ENCODE measurements around the gene FOXC1.

FOXC1 gene

DNA sequence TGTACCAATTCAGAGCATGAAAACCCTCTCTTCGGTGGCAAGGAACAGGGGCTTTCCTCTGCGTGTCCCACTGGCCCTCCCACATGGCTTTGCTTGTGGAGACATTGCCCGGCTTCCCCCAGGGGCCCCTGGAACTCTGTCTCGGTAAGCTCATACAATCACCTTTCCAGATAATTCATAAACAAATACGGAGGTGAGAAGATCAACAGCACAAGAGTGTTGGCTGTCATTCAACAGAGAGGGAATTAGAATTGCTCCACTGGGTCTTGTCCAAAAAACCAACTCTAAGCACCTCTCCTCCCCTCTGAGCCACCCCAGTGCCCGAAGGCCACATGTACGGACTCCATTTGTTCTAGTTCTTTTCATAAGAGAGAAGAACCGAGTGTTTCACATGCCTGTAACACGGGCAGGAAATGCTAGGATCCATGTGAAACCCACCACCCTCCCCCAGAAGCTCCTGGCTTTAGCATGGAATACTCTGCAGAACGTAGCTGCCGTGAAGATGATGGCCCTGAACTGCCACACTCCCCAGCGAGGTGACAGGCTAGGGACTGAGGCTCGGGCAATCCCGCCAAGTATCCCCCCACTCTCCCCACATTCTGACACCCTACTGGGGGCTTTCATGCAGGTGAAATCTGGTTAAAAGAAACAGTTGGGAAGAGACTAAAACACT is 24.6 kb upstream of the FOXC1 start:
- DNase-seq (ENCODE audit: low read depth): no peak

DNA sequence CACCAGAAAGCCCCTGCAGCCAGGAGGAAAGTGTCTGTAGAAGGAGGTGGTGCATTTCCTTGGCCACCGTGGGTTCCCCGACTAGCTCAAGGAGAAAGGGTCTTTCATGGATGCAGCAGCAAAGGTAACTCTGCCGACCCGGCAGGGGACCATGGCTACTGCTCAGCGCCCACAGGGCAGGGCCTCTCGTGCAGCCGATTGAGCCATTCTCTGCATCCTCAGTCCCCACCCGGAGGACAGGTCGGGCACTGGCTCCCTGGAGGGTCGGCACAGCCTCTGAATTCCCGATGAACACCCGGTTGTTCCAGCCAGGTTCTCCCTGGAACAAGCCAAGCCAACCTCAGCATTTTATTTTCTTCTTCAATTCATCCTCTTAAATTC is 24.1 kb upstream of the FOXC1 start:
- DNase-seq (ENCODE audit: low read depth): no peak

DNA sequence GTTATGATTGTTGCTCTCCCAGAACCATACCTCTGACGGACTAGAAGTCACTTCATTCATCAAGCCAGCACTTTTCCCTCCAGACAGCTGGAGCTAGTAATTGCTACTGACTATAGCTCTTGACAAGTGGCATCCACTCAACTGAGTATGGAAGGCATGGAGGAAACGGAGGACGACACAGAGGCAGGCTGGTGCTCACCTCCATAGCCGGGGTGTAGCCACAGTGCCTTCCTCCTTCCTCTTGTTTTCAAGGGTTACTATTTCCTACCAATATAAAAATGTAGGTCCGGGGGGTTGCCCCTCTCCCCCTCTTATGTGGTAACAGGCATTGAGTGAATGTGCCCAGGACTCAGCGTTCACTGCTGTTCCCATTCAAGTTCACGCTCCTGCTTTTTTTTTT is 23.5 kb upstream of the FOXC1 start:
- DNase-seq (ENCODE audit: low read depth): no peak

DNA sequence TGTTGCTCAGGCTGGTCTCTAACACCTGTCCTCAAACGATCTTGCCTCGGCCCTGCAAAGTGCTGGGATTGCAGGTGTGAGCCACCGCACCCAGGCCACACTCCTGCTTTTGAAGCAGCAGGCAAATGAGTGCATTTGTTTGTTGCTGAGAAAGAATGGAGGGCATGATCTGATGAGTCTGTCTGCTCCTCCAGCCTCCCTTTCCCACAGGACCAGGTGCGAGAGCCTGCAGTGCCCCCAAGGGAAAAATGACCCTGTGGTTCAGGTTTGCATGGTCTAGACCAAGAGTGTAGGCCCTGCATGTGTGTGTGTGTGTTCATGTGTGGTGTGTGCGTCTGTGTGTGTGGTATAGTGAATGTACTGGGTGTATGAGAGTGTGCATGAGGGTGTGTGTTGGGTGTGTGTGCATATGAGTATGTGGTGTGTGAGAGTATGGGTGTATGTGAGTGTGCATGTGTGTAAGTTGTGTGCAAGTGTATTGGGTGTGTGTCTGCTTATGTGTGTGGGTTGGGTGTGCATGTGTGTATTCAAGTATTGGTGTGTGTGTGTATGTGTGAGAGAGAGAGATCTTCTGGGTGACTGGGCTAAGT is 22.8 kb upstream of the FOXC1 start:
- DNase-seq (ENCODE audit: low read depth): no peak

DNA sequence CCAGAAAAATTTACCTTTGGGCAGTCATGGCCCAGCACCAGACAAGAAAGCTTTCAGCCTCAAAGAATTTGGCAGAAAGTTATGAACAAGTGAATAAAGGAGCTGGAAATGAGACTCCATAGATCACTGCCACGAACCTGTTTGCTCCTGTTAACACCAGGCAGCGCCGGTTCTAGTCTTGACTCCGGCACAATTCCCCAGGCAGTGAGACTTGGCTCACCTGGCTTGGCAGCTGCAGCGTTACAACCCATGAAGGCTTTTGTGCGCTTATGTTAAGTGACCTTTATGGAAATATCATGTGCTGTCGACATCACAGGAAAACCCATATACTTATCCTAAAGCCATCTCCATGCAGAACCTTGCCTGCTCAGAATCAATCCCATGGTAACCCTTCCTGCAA is 22.2 kb upstream of the FOXC1 start:
- no peak for DNase-seq (ENCODE audit: low read depth)

DNA sequence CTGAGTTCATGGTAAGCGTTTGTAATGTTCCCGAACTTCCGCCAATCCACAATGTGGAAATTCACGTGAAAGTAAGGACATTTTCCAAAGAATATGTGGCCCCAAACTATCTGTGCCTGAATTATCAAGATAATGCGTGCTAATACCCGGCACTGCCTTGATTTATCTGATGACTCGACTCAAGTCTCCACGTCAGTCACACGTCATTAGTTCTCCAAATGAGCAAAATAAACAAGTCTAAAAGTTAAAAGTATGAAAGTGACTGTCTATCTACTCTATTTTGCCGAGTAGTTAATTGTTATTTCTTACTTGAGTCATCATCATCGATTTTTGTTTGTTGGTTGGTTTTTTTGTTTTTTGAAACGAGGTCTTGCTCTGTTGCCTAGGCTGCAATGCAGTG is 21.7 kb upstream of the FOXC1 start:
- no peak for DNase-seq (ENCODE audit: low read depth)

DNA sequence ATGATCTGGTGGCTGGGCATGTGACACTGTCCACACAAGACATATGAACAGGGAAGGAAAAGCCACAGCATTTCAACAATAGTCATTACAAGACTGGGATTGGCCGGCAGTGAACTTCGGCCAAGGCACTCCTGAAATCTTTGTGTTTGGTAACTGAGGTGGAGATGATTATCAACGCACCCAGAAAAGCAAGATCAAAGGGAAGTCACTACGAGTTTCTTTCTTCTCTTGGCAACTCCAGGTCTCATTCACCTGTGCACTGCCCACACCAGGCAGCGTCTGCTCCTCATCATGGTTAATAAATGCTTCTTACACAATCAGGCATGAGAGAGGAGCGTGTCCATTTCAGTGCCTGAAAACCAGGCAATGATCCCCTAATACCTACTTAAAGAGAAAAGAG is 20.5 kb upstream of the FOXC1 start:
- DNase-seq (ENCODE audit: low read depth): no peak

DNA sequence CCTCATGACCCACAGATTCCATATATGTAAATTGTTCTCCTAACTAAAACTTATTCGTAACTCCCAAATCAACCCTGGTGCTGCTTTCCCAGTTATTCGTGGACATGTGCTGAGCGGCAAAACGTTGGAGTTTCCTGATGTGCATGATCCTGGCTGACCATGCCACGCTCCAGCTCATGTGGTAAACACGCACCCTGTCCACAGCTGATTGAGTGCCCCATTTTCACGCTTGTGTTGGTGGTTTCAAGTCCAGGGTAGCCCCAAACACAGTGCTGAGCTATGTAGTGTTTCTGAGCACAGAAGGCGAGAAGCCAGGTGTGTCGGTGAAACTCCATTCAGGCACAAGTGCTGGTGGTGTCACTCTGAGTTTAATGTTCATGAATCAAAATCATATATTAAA is 19.1 kb upstream of the FOXC1 start:
- DNase-seq (ENCODE audit: low read depth): no peak

DNA sequence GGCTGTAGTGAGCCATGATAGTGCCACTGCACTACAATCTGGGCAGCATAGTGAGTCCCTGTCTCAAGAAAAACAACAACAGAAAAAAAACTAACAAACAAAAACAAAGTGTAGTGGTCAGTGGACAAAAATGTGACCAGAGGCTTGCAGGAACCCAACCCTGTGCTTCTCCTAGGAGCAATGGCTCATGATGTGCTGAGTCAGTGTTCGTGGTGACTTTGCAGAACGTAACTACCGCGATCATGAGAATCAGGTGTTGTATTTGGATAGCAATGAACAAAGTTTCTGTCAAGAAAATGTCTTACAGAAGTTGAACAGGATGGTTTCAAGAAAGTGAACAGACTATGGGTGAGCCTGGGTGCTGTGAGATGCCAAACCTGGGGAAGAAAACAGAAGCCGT is 18.5 kb upstream of the FOXC1 start:
- no peak for DNase-seq (ENCODE audit: low read depth)

DNA sequence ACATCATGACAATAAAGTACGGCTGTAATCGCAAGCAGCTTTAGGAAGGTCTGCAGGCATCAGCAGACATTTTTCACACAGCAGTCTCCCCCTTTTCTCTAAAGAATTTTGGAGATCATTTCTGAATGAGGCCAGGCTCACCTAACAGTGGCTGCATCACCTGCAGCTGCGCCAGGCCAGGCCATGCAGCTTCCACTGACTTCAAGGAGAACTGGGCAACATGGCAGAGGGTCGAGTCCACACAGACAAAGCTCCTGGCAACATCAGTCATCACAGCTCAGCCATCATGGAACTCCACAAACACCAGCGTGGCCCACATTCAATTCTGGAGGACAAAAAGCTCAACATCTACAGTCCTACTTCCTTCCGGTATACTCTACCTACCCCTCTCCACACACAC is 17.8 kb upstream of the FOXC1 start:
- no peak for DNase-seq (ENCODE audit: low read depth)

DNA sequence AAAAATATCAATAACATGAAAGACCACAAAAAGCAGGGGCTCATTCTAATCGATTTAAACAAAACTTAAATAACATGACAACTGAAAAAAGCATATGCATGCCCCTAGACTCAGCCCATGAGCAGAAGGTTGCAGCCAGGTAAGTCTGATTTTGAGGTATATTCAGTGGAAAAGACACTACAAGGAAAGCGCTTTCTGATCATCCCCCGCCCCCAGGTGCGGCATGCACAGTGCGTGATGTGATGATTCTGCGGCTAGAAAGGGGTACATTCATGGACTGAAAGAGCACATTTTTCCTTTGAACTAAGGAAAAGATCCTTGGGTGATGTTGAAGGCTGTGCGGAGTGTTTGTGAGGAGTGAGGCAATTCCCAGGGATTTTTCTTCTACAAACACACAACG is 16.9 kb upstream of the FOXC1 start:
- no peak for DNase-seq (ENCODE audit: low read depth)

DNA sequence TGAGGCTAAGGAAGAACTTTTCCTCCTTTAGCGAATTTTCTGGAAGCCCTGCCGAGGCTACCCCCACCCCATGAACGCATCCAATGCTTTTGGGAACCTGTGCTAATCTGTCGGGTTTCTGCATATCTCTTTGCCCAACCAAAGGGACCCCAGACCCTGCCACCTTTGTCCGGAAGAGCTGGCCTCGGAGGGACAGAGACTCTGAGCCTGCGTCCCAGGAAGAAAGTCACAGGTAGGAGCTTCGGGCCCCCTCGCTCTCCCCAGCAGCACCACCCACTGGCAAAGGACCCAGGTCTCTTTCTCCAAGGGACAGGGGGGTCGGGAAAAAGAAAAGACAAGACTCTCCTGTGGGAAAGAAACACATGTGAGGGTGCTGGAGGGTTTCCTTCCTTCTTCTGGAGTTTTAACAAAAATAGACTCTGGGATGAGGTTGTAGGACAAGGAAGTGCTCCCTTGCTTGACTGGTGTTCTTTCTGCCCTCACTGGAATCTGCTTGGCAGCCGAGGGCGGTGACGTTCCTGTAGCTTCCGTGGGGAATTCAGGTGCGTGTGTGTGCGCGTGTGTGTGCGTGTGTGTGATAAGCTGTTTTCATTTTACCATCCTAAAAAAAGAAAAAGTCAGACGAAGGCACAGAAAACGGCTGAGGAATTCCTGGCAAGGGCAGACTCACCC is 16.3 kb upstream of the FOXC1 start:
- DNase-seq (ENCODE audit: low read depth): no peak

DNA sequence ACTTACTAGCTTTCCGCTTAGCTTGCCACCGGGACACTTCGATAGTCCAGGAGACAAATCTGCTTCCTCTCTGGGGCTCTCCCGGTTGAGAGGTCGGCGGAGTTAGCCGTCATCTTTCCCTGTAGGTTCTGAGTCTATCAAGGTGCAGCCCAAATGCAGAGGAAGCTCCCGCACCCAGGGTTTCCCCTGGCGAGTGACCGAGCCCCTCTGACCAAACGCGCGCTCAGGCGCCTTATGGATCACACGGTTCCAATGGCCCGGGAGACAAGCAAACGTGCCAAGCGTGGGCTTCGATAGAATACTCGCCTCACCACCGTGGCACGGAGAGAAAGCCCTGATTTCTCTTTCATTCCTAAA is 15.8 kb upstream of the FOXC1 start:
- no peak for DNase-seq (ENCODE audit: low read depth)

DNA sequence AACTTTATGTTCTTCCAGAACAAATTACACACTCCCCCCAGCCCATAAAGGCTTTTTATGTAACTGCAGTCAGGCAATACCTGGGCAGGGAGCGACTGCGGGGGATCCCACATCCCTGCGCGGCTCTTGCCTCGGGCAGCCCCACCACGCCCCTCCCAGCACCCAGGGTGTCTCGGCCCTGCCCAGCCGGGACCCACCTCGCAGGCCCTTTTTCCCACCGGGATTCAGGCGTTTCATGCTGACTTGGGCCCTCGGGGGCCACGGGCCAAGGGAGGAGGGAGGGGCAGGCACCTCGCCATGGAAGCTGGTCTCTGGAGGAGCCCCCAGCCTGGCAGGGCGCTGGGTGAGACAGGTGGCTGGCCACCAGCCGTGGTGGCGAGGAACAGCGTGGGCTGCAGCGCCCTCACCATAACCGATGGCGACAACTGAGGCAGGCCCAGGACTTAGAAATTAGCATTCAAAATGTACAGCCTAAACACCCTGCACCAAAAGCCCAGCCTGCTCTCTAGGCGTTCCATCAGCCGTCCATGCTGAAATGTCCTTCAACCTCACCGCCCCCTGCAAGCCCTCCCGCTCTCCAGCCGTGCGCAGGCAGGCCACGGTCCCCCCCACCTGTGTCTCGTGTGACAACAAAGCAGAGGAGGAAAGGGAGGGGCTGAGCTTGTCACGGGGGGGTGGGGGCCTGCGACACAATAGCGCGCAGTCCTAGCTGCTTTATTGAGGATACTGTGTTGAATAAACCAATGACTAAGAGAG is 15.1 kb upstream of the FOXC1 start:
- no peak for DNase-seq (ENCODE audit: low read depth)

DNA sequence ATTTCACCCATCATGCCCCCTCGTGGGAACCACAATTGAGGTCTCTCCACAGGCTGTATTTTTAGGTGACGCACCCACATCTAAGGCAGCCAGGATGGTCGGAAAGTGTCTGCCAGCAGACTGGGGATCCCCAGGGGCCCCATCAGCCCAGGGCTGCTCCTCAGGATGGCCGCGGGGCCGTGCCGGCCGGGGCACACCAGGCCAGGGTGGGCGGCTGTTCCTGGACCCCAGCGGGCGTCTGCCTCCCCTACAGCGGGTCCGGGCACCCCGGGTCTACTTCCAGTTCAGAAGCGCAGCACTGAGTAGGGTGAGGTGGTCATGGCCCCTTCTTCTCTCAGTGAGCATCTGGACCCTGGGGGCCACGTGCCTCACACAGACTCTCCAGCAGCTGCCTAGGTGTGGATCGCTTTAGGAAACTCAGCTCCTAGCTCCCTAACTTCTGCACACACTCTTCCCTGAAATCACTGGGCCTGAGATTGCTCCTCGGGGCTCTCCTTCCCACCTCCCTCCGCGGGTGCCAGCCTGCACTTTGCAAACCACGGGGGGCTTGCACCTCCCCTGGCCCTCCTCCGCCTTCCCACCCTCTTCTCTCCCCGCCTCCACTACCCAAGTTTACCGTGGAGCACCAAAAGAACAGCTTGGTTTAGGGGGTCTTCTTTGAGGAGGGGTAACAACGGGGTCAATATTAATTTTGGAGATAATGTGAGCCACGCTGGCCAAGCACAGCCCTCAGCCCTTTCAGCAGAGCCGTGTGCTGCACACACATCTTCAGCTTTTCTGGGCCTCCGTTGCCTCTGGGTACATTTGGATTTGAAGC is 14.2 kb upstream of the FOXC1 start:
- DNase-seq (ENCODE audit: low read depth): no peak

DNA sequence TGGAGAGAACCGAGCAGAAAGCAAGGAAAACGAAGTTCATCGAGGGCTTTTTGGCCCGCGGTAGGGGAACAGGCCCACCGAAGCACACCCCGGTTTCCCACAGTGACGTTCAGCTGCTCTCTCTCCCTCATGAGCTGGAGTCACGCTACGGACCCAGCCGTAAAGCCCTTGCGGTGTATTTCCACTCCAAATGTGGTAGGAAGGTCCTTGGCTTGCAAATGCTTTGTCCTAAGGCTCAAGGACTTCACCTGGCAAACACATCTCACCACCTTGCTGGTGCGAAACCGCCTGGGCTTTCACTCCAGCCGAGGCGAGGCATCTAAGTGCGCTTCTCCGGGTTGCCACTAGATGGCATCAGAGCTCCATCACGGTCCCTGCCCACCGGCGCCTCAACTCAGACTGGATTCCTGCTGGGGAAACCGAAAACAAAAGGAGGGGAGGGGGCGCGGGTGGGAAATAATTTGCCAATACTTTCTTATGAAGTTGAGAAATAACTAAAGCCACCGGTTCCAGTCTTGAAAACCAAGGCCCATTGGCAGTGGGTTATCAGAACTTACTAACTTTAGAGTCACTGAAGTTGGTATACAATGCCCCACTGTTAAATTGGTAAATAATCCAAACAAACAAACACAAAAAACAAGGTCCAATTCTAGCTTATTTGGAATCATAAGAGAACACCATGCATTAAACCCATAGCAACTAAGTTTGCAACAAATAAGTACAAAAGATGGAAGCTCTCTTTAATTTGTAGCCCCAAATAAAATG is 13.4 kb upstream of the FOXC1 start:
- peak; percentile 37 for DNase-seq (ENCODE audit: low read depth)

DNA sequence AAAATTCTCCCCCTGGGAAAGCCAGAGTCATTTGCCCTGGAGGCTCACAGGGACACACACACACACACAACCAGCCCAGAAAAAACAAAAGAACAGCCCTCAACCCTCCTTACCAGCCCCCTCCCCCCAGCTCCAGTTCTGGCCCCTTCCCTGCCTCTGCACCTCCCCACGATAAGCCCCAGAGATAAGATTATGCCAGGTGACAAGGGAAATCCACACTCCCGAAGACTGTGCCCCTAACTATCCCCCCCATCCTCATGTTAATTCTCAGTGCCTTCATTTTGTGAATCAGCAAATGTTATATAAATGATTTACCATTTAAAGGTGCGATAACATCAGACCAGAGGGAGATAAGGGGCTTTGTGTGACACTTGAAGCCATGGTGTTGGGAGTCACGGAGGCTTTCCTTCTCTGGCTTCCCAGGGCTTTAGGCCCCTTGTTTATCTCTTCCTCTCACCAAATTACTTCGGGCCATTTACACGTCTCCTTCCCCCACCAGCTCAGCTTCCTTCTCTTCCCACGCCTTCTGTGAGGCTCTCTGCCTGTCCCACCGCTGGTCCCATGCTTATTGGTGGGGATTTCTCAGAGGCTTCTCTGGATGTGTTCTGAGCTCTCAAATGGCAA is 12.5 kb upstream of the FOXC1 start:
- no peak for DNase-seq (ENCODE audit: low read depth)

DNA sequence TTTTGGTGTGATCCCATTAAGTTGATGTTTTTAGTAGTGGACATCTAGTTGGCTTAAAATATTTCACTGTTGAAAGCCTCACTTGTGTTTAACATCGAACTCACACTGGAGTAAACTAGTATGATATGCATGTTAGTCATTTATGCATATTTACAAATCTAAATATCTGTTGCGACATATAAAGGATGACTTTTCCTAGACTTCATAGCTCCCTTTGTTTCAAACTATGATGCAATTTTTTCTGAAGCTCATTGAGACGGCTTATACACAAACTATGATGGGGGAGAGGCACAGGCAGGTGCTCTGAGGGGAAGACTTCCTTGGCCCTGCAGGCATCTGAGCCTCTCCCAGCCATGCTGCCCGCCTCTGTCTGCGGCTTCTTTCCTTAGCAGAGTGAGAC is 11.8 kb upstream of the FOXC1 start:
- DNase-seq (ENCODE audit: low read depth): no peak

DNA sequence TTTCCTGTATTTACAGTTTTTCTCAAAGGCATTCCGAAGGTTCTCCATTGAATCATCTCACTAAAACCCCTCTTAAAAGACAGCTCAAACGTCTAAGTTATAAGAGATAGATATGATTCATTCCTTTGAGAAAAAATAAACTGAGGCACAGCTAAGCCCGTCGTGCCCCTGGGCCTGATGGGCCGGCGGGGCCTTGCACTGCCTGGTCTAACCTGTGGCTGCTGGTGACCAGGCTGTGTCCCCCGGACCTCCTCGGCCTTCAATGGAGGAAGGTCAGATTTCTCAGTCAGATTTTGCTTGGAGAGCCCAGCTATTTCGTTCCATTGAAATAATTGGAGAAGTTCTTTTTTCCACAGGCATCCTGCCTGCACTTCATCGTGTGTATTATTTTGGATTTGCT is 11.3 kb upstream of the FOXC1 start:
- no peak for DNase-seq (ENCODE audit: low read depth)

DNA sequence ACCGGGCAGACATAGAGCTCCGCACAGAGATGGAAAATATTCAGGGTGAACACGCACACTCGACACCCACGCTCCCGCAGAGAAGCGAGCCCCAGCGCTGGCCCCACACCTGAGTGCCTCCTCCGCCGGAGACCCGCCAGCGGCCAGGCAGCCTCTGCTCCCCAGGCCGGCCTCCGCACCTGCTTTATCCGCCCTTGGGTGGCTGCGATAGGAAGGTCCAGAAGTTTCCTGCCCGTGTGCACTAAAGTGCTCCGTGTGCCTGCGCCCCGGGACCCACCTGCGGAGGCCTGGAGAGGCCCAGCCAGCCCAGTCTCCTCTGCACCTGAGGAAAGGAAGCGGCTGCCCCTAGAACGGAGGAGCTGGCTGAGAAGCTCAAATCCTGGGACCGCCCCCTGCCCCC is 10.8 kb upstream of the FOXC1 start:
- DNase-seq (ENCODE audit: low read depth): no peak

DNA sequence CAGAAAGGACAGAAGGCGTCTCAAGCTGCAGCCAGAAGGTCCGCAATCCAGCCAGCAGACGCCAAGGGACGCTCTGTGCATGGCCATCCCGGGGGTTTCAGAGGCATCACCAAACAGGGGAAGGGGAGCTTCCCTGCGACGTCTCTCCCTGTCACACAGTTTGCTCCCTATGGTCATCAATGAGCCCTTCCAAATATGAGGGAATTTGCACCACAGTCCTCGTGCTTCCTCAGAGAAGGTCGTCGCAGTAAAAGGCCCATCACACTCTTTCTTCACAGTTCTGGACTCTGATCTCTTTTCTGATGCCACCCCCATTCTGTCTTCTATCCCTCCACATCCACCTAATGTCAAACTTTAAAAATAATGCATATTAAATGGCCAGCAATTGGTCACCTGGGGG is 10.2 kb upstream of the FOXC1 start:
- no peak for DNase-seq (ENCODE audit: low read depth)

Measured in activated T-helper 1 cell treated with Interleukin-2 at 50 U/mL for 16 hours (primary cell).